GM21786 (cell line): Measurements from ENCODE around the gene PI4KB.
"Not testable (repeated sequence)": the region's sequence is repeated elsewhere in the genome, so short reads cannot be mapped to it uniquely, and the experiment has no call there.

Source experiments
- ATAC-seq: cut with Tn5 transposase; IDR thresholded peaks from one replicate; pipeline ENCODE4 v1.9.1; 2021; ENCODE audit not compliant: unreplicated experiment

PI4KB gene

DNA sequence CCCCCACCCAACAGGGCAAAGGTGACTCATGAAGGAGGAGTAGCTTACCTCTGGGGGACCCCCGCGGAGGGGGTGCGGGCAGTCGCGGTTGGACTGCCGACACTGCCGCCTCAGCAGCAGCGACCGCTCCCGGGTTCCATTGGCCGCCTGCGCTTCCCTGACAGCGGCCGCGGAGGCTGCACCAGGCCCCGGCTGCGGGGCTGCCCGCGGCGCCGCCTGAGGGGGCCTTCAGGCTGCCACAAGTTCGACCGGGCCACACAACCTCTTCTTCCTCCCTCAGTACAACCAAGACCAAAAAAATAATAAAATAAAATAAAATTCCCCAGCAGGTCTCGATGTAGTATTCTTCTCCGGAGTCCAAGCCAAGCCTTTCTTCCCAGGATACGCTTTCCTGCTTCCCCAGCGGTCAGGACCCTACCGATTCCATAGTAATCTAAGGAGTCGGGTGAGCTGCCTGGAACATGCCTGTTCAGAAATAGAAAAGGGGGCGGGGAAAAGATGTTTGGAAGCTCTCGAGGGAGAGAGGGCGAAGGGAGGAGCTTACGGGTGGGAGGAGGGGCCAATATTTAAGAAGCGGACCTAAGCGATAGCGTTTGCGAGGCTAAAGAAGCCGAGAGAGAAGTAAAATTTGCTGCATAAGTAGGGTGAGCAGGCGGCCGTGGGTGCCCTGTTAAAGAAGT is at the start of gene PI4KB:
Gene PI4KB, minus strand, starts transcription at position 194 of the 680 bp plus-strand sequence. CDS start 10,935 bp downstream, outside the sequence.
- peak; percentile 75 for ATAC-seq

DNA sequence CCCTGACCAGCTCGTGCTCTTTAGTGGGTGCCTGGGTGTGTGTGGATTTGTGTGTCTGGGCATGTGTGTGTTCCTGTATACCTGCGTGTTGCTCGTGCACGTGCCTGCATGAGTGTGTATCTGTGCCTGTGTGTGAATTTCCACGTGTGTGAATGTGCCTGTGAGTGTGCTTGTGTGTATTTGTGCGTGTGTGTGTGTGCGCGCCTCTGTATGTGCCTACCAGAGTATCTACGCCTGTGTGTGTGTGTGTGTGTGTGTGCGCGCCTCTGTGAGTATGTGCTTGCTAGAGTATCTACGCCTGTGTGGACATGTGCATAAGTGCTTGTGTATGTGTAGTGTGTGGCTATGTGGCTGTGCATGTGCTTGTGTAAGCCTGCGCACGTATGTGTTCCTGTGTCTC is 46.0 kb upstream of the PI4KB start:
- ATAC-seq = no peak

DNA sequence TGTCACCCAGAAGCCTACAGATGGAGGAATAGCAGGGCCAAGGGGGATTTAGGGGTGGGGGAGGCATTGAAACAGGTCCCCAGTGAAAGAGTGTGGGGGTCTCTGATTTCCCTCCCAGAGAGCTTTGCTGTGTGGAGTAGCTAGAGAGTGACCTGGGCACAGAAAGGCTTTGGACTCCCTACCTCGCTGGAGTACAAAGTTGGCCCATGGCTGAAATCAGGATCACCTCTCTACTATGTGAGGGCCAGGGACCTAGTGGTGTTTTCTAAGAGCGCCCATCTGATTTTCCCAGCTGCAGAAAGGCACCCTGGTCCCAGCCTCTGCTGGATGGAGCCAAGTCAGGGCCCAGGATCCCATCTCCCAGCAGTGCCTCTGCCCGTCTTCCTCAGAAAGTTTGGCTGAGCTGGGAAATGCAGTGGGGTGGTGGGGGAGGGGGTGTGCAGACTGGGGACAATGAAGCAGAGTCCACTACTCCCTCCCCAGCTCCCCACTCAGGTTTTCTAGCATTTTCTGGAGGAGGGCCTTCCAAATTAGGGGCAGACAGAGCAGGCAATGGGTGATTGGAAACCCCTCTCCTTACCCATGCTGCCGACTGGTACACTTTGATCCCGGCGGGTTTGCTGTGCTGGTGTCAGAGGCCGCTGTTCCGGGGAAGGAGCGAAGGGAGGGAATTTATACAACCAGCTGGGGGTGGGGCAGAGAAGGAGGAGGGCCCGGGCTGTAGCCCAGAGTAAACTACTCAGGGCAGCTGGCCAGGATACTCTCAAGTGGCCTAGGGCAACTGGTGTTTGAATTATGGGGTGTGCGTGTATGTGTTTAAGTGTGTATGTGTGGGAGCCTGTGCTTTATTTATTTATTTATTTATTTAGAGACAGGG is 45.1 kb upstream of the PI4KB start, which contains the start of gene SELENBP1:
Gene SELENBP1, minus strand, starts transcription at position 648 of the 877 bp plus-strand sequence. Its CDS starts 64 bp downstream, at position 584.
- no peak for ATAC-seq

DNA sequence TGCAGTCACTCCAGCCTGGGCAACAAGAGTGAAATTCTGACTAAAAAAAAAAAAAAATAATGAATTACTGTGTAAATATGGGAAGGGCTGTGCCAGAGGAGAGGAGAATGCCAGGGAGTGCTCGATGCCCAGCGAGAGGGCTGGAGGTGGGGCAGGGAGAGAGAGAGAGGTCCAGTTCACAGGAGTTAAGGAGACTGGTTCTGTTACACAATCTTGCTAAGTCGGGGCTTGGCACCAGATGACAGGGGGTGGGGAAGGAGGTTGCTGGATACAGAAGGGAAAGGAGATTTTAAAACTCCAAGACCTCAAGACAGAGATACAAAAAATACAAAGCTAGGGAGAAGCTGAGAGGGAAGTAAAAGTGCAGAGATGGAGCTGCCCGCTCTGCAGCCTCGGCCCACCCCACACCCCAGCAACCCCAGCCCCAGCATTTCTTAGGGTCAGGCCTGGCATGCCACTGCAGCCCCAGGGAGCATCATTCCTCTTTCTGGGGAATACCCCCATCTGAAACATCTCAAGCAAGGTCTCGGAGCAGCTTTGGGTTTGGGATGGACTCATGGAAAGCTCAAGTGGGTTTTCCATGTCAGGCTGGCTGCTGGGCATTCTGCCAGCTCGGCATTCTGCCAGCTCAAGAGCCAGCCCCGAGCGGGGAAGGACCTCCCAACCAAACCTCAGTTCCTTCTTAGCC is 44.3 kb upstream of the PI4KB start:
- ATAC-seq = no peak

DNA sequence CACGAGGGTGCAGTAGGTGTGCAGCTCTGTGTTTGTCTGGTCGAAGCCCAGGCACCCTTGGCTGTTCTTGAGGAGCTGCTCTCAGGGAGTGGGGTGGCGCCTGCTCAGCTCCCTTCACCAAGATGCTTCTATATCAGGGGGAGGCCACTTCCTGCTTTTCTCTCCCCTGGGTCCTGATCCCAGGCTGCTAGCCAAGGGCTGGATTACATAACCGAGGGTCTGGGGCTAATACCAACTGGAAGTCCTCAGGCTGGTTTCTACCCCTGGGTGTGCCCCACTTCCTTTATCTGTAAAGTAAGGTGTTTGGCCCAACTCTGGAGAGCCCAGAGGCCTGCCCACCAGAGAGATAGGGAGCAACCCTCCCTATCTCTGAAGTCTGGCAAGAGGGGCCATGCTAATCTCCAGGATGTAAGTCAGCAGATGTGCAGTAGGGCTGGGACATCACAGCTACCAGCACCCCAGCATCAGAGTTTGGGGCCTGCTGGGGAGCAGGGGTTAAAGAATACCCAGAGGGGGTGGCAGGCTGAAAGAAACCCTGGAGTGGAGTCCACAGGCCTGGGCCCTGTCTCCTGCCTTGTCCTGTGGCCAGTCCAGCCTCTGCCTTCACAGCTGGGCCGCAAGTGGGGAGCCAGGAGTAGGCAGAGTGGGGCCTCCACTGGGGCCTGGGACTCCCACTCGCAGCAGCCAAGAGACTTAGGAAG is 43.1 kb upstream of the PI4KB start:
- ATAC-seq = no peak

DNA sequence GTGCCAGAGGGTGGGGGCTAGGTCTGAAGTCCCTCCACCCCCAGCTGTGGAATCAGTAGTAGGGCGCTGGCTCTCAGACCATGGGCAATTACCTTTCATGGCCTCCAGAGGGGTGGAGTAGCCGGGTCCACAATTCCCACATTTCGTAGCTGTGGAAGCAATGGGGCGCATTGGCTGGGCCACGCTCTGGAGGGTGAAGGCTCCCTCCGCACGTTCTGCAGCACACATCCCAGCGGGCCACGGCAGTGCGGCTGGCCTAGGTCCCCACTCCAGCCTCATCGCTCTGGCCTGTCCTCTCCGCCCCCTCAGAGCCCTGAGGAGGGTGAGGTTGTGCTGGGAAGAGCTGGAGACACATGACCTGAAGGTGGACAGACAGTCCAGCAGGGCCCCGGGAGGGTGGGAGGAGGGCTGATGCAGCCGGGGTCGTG is 42.4 kb upstream of the PI4KB start:
- ATAC-seq = no peak

DNA sequence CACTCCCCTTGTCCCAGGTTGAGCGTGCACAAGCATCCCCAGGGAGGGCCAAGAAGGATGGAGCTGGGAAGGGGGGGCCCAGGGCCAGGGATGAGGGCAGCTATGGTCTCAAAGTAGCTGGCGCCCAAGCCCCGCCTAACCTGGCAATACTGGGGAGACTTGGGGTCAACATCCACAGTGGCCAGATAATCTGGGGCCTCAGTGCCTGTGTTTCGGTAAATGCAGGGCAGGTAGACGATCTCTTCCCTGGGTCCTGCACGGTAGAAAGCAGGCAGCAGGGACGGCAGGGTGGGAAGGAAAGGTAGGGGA is 42.0 kb upstream of the PI4KB start:
- ATAC-seq = no peak

DNA sequence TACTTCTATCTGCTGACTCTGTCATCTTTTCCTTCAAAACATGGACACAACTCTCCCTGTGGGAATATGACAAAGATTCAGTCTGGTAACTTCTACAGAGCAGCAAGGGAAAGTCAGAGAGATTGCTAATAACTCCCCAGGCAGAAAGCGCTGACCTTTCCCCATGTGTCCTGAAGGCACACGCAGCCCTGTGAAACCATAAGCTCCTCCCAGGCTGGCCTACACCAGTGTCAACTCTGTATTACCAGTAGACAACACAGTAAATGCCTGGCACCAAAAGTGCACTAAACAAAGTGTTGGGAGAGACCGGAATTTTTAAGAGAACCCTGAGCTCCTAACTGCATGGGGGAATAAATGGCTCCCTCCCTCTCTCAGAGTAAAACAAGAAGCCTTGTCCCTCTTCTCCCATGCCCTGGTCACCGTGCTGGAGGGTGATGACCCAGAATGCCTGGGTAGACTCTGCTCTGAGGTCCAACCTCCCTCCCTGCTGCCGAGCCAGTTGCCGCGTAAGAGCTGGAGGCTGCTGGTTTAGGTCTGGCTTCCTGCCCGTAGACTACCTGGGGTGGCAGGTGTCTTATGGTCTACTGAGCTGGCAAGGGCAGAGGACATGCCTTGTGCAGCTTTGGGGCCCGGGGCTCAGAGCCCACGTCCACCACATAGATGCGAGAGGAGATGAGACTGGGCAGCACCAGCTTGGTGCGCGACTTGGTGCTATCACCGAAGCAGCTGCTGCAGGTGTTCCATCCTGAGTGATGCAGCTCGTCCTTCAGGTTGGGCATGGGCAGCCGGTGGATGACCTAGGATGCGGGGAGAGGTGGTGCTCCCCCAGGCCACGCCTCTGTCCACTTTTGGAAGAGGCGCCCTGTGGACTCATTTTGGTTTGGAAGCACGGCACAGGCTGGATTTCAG is 41.4 kb upstream of the PI4KB start:
- no peak for ATAC-seq

DNA sequence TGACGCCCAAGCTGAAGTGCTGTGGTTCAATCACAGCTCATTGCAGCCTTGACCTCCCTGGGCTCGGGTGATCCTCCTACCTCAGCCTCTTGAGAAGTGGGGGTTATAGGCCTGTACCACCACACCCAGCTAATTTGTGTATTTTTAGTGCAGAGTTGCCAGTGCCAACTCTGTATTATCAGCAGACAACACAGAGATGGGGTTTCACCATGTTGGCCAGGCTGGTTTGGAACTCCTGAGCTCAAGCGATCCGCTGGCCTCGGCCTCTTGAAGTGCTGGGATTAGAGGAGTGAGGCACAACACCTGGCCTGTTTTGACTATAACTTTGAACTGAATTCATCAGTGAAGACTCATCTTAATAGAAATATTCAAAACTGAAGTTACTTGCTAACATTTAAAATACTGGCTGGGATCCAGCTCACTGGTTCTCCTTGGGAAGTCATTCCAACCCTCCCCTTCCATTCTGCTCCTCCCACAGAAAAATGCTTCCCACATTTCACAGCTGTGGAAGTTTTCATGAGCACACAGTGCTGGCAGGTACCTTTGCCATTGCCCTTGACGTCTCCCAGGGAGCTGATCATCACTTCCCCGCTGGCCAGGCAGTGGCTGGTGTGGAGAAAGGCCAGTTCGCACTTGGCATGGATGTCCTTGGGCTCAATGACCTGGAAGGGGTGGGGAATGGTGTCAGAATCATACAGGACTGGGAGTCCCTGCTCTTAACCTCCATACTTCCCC is 40.6 kb upstream of the PI4KB start:
- ATAC-seq = no peak

DNA sequence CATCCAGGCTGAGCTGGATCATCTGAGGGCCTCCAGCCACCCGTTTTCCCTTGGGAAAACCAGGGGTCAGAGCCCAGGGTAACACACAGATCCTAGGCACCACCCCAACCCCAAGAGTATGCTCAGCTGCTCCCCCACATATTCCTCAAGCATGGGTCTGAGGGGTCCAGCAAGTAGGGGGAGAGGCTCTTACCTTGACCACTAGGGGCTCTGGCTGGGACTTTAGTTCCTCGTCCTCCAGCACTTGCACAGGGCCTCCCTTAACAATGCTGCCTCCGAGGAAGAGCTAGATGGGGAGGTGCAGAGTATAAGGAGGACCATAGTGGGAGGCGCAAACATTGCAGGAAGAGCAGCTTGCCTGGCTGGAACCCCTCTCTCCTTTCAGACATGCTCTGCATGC is 37.8 kb upstream of the PI4KB start:
- no peak for ATAC-seq

DNA sequence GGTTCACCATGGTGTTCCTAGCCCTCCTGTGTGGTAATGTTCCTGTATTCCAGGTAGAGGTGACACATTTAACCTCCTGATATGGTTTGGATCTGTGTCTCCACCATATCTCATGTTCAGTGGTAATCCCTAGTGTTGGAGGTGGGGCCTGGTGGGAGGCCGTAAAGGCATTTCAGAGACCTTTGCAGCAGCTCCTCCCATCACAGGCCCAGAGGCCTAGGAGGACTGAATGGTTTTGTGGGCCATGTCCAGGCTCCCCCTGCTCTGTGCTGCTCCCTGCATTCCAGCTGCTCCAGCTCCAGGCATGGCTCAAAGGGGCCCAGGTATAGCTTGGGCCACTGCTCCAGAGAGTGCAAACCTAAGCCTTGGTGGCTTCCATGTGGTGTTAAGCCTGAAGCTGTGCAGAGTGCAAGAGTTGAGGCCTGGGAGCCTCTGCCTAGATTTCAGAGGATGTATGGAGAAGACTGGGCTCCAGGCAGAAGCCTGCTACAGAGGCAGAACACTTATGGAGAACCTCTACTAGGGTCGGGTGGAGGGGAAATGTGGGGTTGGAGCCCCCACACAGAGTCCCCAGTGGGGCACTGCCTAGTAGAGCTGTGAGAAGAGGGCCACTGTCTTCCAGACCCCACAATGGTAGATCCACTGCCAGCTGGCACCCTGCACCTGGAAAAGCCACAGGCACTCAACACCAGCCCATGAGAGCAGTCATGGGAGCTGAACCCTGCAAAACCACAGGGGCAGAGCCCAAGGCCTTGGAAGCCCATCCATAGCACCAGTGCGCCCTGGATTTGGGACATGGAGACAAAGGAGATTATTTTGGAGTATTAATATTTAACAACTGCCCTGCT is 35.3 kb upstream of the PI4KB start:
- no peak for ATAC-seq

DNA sequence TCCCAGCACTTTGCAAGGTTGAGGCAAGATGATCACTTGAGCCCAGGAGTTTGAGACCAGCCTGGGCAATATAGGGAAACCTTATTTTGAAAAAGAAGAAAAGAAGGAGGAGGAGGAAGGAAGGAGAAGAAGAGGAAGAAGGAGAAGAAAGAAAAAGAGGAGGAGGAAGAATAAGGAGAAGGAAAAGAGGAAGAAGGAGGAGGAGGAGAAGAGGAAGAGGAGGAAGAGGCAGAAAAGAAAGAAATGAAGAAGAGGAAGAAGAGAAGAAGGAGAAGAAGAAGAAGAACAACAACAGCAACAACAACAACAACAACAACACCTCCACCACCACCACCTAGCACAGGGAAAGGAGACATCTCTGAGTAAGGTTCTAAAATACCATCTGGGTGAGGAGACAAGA is 34.7 kb upstream of the PI4KB start:
- ATAC-seq = no peak

DNA sequence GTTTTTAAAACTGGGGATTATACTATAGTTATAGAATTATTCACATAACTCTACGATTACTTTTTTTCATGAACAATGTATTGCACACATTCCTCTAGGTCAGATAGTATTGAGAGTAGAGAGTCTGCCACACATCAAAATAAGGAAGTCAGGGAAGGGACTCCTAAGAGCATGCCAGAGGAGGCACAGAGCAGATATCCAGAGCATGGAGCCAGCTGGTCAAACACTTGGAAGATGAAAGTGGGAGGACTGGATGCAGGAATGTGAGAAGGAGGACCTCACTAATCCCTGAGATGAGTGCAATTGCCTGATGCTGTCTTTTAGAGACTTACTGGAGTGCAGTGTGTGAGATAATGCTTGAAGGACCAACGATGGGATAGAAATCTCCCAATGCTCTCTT is 29.5 kb upstream of the PI4KB start:
- no peak for ATAC-seq

DNA sequence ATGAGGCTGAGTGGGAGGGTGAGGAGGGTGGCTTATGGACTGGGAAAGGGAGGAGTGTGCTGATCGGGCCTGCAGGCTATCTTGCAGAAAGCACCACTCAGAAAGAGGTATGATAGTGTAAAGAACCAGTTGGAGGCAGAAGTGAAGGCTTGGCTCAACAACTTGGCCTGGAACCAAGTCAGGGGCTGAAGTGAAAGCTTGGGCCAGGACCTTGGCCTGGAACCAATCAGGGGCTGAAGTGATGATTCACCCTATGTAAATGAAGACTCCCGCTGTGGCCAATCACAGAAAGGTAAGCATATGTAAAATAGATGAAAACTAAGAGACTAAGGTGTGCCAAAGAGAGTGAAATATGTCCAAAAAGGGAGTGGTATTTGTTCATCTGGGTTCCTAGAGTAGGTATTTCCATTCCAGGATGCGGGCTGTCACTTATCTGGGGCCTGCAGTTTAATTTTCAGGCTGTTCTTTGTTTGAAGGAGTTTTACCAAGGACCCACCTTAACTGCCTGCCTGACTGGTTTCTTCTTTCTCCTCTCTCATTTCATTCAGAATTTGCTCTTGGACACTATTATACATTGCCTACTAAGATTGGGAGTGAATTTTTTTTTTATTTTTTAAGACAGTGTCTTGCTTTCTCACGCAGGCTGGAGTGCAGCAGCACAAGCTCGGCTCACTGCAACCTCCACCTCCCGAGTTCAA is 25.0 kb upstream of the PI4KB start:
- no peak for ATAC-seq

DNA sequence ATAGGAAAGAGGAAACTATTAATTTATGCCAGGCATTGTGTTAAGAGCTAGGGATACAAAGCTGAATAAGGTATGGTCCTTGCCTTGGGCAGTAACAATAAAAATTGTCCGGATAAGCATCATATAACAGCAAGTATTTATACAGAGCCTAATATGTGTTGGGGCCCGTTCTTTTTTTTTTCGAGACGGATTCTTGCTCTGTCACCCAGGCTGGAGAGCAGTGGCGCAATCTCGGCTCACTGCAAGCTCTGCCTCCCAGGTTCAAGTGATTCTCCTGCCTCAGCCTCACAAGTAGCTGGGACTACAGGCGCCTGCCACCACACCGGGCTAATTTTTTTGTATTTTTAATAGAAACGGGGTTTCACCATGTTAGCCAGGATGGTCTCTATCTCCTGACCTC is 23.1 kb upstream of the PI4KB start:
- not testable (repeated sequence) for ATAC-seq

DNA sequence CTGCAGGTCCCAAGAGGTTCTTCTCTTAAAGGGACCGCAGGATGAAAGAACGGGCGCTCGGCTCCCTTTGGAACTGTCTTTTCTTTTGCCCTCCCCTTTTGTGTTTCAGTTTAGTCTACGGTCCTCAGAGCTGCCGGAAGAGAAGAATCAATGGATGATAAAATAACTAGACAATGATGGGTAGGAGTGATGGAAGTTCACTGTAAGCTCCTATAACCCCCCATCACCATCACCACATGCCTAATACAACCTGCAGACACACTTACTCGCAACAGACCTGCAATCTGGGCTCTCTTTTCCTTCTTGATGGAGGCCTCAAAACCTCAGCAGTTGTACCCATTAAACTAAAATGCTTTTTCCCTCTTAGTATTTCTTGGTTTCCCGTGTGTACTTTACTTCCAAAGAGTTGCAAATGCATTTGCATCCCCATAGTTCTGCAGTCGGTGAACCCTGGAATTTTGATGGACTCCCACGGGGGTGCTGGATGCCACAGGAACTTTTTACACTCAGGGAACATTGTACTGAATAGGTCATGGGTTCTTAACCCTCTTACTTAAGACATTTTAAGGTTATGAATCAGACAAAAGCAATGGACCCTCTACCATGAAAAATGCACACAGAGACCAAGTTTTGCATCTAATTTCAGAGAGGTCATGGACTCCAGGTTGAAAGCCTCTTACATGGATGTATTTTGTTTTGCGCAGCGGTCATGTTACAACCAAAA is 20.5 kb upstream of the PI4KB start:
- ATAC-seq = no peak

DNA sequence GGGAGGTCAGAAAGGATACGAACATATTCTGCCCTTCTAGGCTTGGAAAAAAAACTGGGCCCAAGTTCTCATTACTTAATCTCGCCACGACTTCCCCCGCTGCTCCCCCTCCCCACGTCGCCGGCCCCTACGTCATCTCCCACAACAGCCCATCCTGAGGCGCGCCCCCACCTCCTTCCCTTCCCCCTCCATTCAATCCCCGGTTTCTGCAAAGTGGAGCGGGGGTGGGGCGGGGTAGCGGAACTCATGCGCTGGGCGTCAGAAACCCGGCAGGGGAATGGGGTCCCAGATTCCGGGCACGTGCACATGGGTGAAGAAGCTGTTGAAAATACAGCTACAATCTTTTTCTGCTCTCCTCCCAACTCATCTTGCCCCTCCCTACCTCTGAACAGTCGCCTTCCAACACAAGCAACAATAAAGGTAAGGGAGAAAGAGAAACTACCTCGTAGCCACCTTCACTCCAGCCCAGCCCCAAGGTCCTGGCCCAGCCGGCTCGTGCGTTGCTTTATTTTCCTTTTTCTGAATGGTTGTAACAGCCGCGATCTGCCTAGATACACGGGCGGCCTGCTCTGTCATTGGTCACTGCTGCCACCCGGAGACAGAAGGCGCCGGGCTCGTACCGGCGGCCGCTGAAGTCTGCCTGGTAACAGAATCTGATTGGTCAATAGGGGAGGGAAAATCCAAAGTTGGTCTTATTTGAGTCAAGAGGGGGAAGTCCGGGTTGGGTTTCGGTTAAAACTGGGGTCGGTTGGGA is 19.7 kb upstream of the PI4KB start, which contains the start of gene RFX5:
Gene RFX5, minus strand, starts transcription at position 484 of the 754 bp plus-strand sequence. CDS start 932 bp downstream, outside the sequence.
- peak; percentile 95 for ATAC-seq
